Measurements from ENCODE around the gene PLEKHH2. TPM values are rescaled to one million over a fixed set of nuclear protein-coding genes. Genes with fewer than 3 reads are reported as not detected.

Gene PLEKHH2
- total RNA-seq, 1 donor: 7.3 TPM

DNA sequence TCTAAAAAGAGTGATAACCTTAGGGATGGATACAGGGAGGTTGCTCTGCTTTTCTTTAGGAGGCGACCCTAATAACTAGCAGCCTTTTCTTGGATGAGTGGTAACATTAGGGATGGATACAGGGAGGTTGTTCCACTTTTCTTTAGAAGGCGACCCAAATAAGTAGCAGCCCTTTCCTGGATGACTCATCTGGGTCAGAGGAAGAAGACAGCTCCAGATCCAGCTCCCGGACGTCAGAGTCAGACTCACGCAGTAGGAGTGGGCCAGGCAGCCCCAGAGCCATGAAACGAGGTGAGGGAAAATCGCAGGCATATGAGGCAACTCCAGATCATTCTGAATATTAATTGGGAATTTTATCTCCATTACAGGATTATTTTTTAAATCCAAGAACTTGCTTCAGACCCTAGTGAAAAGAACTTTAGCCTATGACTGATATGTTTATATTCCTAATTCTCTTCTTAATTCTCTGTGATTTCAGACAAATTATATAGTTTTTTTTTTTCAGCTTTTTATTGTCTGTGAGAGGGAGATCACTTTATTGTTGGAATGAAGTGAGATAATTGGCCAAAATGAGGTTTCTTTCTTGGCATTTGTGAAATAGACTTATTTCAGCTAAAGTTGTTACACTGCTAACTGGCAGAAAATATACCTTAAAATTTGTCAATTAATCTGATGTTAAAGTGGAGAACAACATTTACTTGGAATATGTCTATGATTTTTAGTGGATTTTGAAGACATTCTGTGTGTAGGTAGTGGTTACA, 70.4 kb downstream of the PLEKHH2 start:
- TF ChIP-seq, protein P1, sequence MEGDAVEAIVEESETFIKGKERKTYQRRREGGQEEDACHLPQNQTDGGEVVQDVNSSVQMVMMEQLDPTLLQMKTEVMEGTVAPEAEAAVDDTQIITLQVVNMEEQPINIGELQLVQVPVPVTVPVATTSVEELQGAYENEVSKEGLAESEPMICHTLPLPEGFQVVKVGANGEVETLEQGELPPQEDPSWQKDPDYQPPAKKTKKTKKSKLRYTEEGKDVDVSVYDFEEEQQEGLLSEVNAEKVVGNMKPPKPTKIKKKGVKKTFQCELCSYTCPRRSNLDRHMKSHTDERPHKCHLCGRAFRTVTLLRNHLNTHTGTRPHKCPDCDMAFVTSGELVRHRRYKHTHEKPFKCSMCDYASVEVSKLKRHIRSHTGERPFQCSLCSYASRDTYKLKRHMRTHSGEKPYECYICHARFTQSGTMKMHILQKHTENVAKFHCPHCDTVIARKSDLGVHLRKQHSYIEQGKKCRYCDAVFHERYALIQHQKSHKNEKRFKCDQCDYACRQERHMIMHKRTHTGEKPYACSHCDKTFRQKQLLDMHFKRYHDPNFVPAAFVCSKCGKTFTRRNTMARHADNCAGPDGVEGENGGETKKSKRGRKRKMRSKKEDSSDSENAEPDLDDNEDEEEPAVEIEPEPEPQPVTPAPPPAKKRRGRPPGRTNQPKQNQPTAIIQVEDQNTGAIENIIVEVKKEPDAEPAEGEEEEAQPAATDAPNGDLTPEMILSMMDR (IDR thresholded peaks at IDR 0.05; ENCODE audit: insufficient read depth, low read depth, low read length): no peak
- H3K4me3 ChIP-seq (ENCODE audit: low read depth, low read length): no peak overlapping the region
- DNase-seq (ENCODE audit: low read depth): peak; percentile 87

GRCh38 chr2:43708178-43708577, 71.1 kb downstream of the PLEKHH2 start:
- DNase-seq (ENCODE audit: low read depth): no peak
- H3K4me3 ChIP-seq (ENCODE audit: low read depth, low read length): no peak overlapping the region
- TF ChIP-seq, protein P1 (IDR thresholded peaks at IDR 0.05; ENCODE audit: insufficient read depth, low read depth, low read length): no peak

GRCh38 chr2:43708891-43709290, 71.8 kb downstream of the PLEKHH2 start:
- DNase-seq (ENCODE audit: low read depth): no peak
- H3K4me3 ChIP-seq (ENCODE audit: low read depth, low read length): no peak overlapping the region
- TF ChIP-seq, protein P1 (IDR thresholded peaks at IDR 0.05; ENCODE audit: insufficient read depth, low read depth, low read length): no peak

- H3K4me3 ChIP-seq (ENCODE audit: low read depth, low read length): no peak overlapping the region
Observed at GRCh38 chr2:43710866-43711265, 73.8 kb downstream of the PLEKHH2 start.

DNA sequence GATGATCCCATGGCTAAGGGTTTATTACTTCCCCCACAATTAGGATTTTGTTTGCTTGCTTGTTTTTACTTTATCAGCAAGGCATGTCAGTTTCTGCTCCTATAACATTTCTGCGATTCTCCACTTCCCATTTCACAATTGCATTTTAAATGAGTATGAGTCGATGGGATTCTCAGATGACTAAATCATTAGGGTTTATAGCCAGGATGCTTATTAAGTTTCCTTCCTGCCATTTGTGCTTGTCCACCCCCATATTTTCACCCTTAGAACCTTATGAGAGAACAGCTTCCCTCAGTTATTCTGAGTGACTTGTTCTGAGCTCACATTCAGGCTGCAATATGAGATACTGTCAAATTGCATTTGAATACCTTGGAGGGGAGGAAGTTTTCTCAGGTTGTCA, 77.1 kb downstream of the PLEKHH2 start:
- peak; percentile 56 for DNase-seq (ENCODE audit: low read depth)
- TF ChIP-seq, protein P1 (IDR thresholded peaks at IDR 0.05; ENCODE audit: insufficient read depth, low read depth, low read length): no peak
- H3K4me3 ChIP-seq (ENCODE audit: low read depth, low read length): no peak overlapping the region

More at GRCh38 chr2:43710866-43711265, 73.8 kb downstream of the PLEKHH2 start:
- TF ChIP-seq, protein P1 (IDR thresholded peaks at IDR 0.05; ENCODE audit: insufficient read depth, low read depth, low read length): no peak
- no peak for DNase-seq (ENCODE audit: low read depth)

DNA sequence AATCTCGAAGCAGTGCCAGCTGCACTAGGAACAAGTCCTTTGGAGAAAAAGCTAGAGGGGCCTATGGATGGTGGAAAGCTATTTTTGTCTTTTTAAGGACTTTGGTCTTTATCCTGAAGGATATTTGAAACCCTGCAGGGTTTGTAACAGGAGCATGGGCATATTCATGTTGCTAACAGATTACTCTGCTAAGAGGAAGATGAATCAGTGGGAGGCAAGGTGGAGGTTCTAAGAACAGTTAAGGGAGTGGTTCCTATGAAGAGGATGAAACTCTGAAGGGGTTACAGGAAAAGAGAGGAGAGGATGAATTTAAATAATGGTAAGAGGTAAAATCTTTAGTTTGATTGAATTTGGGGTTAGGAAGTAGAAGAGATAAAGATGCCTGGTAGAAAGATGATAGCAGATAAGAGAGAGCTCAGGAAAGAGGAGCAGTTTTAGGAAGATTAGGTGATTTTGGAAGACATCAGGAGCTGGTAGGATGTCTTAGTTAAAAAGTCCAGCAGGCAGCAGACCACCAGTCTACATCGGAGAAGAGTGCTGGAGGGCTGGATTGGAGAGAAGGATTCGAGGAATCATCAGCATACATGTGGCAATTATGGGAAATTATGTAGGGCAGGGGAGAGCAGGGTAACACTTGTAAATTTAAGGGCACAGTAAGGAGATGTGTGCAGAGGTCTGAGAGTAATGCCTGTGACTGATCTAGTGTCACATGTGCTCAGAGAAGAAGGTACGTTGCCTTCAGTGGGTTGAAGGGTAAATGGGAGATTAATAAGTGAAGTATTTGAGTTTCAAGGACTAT, 78.4 kb downstream of the PLEKHH2 start:
- TF ChIP-seq, protein P1 (IDR thresholded peaks at IDR 0.05; ENCODE audit: insufficient read depth, low read depth, low read length): no peak
- H3K4me3 ChIP-seq (ENCODE audit: low read depth, low read length): no peak overlapping the region
- DNase-seq (ENCODE audit: low read depth): no peak

Data from fibroblast of villous mesenchyme (primary cell).